Measurements from ENCODE around the gene TTC7B.

GRCh38 chr14:90795744-90796143 lies 20.5 kb downstream of the TTC7B start:
- no peak for TF ChIP-seq ZNF503 (CRISPR knock-in tag; IDR thresholded peaks at IDR 0.05)
- TF ChIP-seq HDAC2 (CRISPR knock-in tag; IDR thresholded peaks at IDR 0.05) = no peak
- TF ChIP-seq ZNF446 (CRISPR knock-in tag; IDR thresholded peaks at IDR 0.05) = no peak
- TF ChIP-seq, protein P1, sequence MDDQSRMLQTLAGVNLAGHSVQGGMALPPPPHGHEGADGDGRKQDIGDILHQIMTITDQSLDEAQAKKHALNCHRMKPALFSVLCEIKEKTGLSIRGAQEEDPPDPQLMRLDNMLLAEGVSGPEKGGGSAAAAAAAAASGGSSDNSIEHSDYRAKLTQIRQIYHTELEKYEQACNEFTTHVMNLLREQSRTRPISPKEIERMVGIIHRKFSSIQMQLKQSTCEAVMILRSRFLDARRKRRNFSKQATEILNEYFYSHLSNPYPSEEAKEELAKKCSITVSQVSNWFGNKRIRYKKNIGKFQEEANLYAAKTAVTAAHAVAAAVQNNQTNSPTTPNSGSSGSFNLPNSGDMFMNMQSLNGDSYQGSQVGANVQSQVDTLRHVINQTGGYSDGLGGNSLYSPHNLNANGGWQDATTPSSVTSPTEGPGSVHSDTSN (CRISPR knock-in tag; IDR thresholded peaks at IDR 0.05; ENCODE audit: borderline replicate concordance) = no peak
- no peak for TF ChIP-seq FOXA1 (IDR thresholded peaks at IDR 0.05)
- no peak for TF ChIP-seq FOXA1 (CRISPR knock-in tag; IDR thresholded peaks at IDR 0.05)
- no peak for TF ChIP-seq MLX (CRISPR knock-in tag; IDR thresholded peaks at IDR 0.05)
- no peak for TF ChIP-seq ZNF704 (CRISPR knock-in tag; IDR thresholded peaks at IDR 0.05; ENCODE audit: borderline replicate concordance)
- TF ChIP-seq NBN (conservative IDR thresholded peaks at IDR 0.05) = no peak
- no peak for TF ChIP-seq ZC3H4 (CRISPR knock-in tag; IDR thresholded peaks at IDR 0.05; ENCODE audit: borderline replicate concordance)
- TF ChIP-seq, protein P2, sequence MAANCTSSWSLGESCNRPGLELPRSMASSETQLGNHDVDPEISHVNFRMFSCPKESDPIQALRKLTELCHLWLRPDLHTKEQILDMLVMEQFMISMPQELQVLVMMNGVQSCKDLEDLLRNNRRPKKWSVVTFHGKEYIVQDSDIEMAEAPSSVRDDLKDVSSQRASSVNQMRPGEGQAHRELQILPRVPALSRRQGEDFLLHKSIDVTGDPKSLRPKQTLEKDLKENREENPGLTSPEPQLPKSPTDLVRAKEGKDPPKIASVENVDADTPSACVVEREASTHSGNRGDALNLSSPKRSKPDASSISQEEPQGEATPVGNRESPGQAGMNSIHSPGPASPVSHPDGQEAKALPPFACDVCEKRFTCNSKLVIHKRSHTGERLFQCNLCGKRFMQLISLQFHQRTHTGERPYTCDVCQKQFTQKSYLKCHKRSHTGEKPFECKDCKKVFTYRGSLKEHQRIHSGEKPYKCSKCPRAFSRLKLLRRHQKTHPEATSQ (CRISPR knock-in tag; IDR thresholded peaks at IDR 0.05; ENCODE audit: borderline replicate concordance) = no peak
